K562 (cell line): Measurements from ENCODE around the gene MBNL2. TPM values are rescaled to one million over a fixed set of nuclear protein-coding genes. Genes with fewer than 3 reads are reported as not detected.

Experiments used
- BMI1 ChIP-seq: fragments of 150-350 bp; IDR thresholded peaks from 2 replicates; pipeline ENCODE4 v1.6.1; 2014; ENCODE audit warnings: low read length
- CREM ChIP-seq: IDR thresholded peaks from 2 replicates; pipeline ENCODE4 v1.6.1; 2014; ENCODE audit warnings: antibody characterized with exemption, low read depth
- ETV1 ChIP-seq: fragments of 450-650 bp; conservative IDR thresholded peaks from 2 replicates; pipeline ENCODE4 v1.6.1; 2016; ENCODE audit warnings: missing genetic modification characterization, control low read depth, low read depth, missing compliant biosample characterization
- ETV5 ChIP-seq: sonication (generic); formaldehyde crosslinking; IDR thresholded peaks from 2 replicates; pipeline ENCODE4 v1.4.0; 2020; ENCODE audit warnings: low read depth, mild to moderate bottlenecking, missing genetic modification reagents
- GABPA ChIP-seq: fragments of 200-800 bp; sonication (Bioruptor generic); conservative IDR thresholded peaks from 2 replicates; pipeline ENCODE4 v1.6.1; 2016; ENCODE audit warnings: low read depth, missing genetic modification characterization, missing compliant biosample characterization
- HDAC3 ChIP-seq: fragments of 450-650 bp; IDR thresholded peaks from 2 replicates; pipeline ENCODE4 v1.6.1; 2018; ENCODE audit warnings: borderline replicate concordance, mild to moderate bottlenecking, moderate library complexity; ENCODE audit not compliant: partially characterized antibody
- KDM1A ChIP-seq, 2 experiments: fragments of 450-650 bp; IDR thresholded peaks; 2 replicates each; pipeline ENCODE4 v1.6.1; 2016; ENCODE audit warnings: mild to moderate bottlenecking in 2 of 2
- RBM22 ChIP-seq: fragments of 200-400 bp; formaldehyde crosslinking; IDR thresholded peaks from 2 replicates; pipeline ENCODE4 v1.6.1; 2018; ENCODE audit warnings: low read length, low read depth; ENCODE audit not compliant: poor library complexity, severe bottlenecking
- RCOR1 ChIP-seq, 2 experiments: IDR thresholded peaks; 2 replicates each; pipeline ENCODE4 v1.6.1; 2012; ENCODE audit warnings: low read depth in 2 of 2, low read length in 2 of 2, borderline replicate concordance in 1 of 2, improper control_type of control experiment in 1 of 2
- SMARCE1 ChIP-seq: fragments of 450-650 bp; IDR thresholded peaks from 2 replicates; pipeline ENCODE4 v1.7.1; 2016; ENCODE audit warnings: mild to moderate bottlenecking
- SRF ChIP-seq, 2 experiments: fragments of 250-450, 450-650 bp in 1 of 2; sonication (Bioruptor Pico) in 1 of 2; sonication (generic) in 1 of 2; formaldehyde crosslinking; IDR thresholded peaks; 2 replicates each; pipeline versions ENCODE4 v1.5.0 to v1.5.1; 2020 to 2022; ENCODE audit warnings: mild to moderate bottlenecking in 1 of 2, missing genetic modification reagents in 1 of 2
- TAL1 ChIP-seq: fragments of 450-650 bp; IDR thresholded peaks from 2 replicates; pipeline ENCODE4 v1.6.1; 2016; ENCODE audit warnings: mild to moderate bottlenecking
- TCF3 ChIP-seq: sonication (generic); formaldehyde crosslinking; IDR thresholded peaks from 2 replicates; pipeline ENCODE4 v1.4.0; 2020; ENCODE audit warnings: mild to moderate bottlenecking, missing genetic modification reagents
- polyA plus RNA-seq, 8 experiments: library from polyadenylated mRNA; depleted of rRNA in 4 of 8; stranded (reverse) in 5 of 8; unstranded in 3 of 8; fragments of >200 nt; fragmentation: Nextera tagmentation in 2 of 8; fragmentation: Illumina TruSeq in 1 of 8; extraction: Ambion mirVana in 2 of 8; extraction: Trizol in 1 of 8; gene quantifications; 2 replicates each; pipeline versions ENCODE4 v1.2.1 to v1.2.3, GENCODE V29; 2011 to 2014; ENCODE audit warnings: inconsistent platforms in 1 of 8, missing spikeins in 1 of 8
- total RNA-seq, 7 experiments: library from RNA; depleted of rRNA in 6 of 7; stranded (reverse); fragments of >200 nt in 6 of 7; fragmentation: Illumina TruSeq in 2 of 7; extraction: Trizol in 2 of 7; gene quantifications; 2 replicates each; pipeline versions ENCODE4 v1.2.1 to v1.2.3, GENCODE V29; 2011 to 2021; ENCODE audit warnings: low replicate concordance in 1 of 7
- TF ChIP-seq, protein P1 (sequence below): fragments of 450-650 bp; IDR thresholded peaks from 2 replicates; pipeline ENCODE4 v1.6.1; 2016; ENCODE audit warnings: antibody characterized with exemption
- TF ChIP-seq, protein P2 (sequence below): fragments of 200-600 bp; sonication (generic); IDR thresholded peaks from one replicate; pipeline ENCODE4 v1.6.1; 2012; ENCODE audit warnings: mild to moderate bottlenecking, low read depth, low read length, inconsistent platforms

Gene MBNL2
- total and polyA plus RNA-seq, 9 of the 15 experiments (the other 6 are each of a cell fraction or from before 2014, with no cell fraction given), result 7.0 to 24.8 (median 13.8) TPM

GRCh38 chr13:97194479-97194878, 27.7 kb upstream of the MBNL2 start (continued):
- TF ChIP-seq, protein P1, sequence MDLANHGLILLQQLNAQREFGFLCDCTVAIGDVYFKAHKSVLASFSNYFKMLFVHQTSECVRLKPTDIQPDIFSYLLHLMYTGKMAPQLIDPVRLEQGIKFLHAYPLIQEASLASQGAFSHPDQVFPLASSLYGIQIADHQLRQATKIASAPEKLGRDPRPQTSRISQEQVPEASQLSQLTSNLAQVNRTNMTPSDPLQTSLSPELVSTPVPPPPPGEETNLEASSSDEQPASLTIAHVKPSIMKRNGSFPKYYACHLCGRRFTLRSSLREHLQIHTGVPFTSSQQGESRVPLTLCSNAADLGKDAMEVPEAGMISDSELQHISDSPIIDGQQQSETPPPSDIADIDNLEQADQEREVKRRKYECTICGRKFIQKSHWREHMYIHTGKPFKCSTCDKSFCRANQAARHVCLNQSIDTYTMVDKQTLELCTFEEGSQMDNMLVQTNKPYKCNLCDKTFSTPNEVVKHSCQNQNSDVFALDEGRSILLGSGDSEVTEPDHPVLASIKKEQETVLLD, result no peak
- TF ChIP-seq KDM1A (IDR thresholded peaks at IDR 0.05) (peak in 1 of 2 experiments; percentile 17; a peak in 1 of 4 replicates), ETV5 (CRISPR knock-in tag) (peak; percentile 84), GABPA (tag) (peak; percentile 68), HDAC3 (peak; percentile 52), SRF (CRISPR knock-in tag; IDR thresholded peaks at IDR 0.05) (0 out of 4 replicates have a peak, but pooled peaks of 1 of the 2 experiments have one; percentile 33), TCF3 (peak; percentile 87), RCOR1 (IDR thresholded peaks at IDR 0.05; ENCODE audit: borderline replicate concordance in 1 of 2, low read depth in 2 of 2, low read length in 2 of 2) (peak in 1 of 2 experiments; percentile 60; a peak in 1 of 4 replicates), CREM (0 out of 2 replicates have a peak, but pooled peaks have one; percentile 19), TAL1 (peak; percentile 56), BMI1 (no peak), RBM22 (no peak), SMARCE1 (peak; percentile 46; the same call in 1 of the 2 replicates), ETV1 (peak; percentile 85)
- TF ChIP-seq, protein P2, sequence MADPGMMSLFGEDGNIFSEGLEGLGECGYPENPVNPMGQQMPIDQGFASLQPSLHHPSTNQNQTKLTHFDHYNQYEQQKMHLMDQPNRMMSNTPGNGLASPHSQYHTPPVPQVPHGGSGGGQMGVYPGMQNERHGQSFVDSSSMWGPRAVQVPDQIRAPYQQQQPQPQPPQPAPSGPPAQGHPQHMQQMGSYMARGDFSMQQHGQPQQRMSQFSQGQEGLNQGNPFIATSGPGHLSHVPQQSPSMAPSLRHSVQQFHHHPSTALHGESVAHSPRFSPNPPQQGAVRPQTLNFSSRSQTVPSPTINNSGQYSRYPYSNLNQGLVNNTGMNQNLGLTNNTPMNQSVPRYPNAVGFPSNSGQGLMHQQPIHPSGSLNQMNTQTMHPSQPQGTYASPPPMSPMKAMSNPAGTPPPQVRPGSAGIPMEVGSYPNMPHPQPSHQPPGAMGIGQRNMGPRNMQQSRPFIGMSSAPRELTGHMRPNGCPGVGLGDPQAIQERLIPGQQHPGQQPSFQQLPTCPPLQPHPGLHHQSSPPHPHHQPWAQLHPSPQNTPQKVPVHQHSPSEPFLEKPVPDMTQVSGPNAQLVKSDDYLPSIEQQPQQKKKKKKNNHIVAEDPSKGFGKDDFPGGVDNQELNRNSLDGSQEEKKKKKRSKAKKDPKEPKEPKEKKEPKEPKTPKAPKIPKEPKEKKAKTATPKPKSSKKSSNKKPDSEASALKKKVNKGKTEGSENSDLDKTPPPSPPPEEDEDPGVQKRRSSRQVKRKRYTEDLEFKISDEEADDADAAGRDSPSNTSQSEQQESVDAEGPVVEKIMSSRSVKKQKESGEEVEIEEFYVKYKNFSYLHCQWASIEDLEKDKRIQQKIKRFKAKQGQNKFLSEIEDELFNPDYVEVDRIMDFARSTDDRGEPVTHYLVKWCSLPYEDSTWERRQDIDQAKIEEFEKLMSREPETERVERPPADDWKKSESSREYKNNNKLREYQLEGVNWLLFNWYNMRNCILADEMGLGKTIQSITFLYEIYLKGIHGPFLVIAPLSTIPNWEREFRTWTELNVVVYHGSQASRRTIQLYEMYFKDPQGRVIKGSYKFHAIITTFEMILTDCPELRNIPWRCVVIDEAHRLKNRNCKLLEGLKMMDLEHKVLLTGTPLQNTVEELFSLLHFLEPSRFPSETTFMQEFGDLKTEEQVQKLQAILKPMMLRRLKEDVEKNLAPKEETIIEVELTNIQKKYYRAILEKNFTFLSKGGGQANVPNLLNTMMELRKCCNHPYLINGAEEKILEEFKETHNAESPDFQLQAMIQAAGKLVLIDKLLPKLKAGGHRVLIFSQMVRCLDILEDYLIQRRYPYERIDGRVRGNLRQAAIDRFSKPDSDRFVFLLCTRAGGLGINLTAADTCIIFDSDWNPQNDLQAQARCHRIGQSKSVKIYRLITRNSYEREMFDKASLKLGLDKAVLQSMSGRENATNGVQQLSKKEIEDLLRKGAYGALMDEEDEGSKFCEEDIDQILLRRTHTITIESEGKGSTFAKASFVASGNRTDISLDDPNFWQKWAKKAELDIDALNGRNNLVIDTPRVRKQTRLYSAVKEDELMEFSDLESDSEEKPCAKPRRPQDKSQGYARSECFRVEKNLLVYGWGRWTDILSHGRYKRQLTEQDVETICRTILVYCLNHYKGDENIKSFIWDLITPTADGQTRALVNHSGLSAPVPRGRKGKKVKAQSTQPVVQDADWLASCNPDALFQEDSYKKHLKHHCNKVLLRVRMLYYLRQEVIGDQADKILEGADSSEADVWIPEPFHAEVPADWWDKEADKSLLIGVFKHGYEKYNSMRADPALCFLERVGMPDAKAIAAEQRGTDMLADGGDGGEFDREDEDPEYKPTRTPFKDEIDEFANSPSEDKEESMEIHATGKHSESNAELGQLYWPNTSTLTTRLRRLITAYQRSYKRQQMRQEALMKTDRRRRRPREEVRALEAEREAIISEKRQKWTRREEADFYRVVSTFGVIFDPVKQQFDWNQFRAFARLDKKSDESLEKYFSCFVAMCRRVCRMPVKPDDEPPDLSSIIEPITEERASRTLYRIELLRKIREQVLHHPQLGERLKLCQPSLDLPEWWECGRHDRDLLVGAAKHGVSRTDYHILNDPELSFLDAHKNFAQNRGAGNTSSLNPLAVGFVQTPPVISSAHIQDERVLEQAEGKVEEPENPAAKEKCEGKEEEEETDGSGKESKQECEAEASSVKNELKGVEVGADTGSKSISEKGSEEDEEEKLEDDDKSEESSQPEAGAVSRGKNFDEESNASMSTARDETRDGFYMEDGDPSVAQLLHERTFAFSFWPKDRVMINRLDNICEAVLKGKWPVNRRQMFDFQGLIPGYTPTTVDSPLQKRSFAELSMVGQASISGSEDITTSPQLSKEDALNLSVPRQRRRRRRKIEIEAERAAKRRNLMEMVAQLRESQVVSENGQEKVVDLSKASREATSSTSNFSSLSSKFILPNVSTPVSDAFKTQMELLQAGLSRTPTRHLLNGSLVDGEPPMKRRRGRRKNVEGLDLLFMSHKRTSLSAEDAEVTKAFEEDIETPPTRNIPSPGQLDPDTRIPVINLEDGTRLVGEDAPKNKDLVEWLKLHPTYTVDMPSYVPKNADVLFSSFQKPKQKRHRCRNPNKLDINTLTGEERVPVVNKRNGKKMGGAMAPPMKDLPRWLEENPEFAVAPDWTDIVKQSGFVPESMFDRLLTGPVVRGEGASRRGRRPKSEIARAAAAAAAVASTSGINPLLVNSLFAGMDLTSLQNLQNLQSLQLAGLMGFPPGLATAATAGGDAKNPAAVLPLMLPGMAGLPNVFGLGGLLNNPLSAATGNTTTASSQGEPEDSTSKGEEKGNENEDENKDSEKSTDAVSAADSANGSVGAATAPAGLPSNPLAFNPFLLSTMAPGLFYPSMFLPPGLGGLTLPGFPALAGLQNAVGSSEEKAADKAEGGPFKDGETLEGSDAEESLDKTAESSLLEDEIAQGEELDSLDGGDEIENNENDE, result no peak
